GM23338 (cell line): ENCODE measurements around the gene KLRK1. TPM values are rescaled to one million over a fixed set of nuclear protein-coding genes. Genes with fewer than 3 reads are reported as not detected.
A peak's percentile ranks its signal among the peaks of the same experiment; 100 is the strongest.

Experiments used
- ATAC-seq: fragments of 200-7000 bp; cut with Tn5 transposase; 3 replicates; pipeline ENCODE4 v1.9.1; 2020
- DNase-seq: peaks from one replicate; pipeline ENCODE4 v3.0.0-alpha.2; 2015; ENCODE audit warnings: low spot score
- H2AFZ ChIP-seq: fragments of 200-600 bp; sonication (generic); 2 replicates; pipeline ENCODE4 v1.8.0; 2016; ENCODE audit warnings: antibody characterized with exemption, mild to moderate bottlenecking, moderate library complexity
- H3F3A ChIP-seq: fragments of 200-600 bp; sonication (generic); replicated peaks from 2 replicates; pipeline ENCODE4 v1.8.0; 2017; ENCODE audit warnings: antibody characterized with exemption, mixed run types, low read depth
- H3K27ac ChIP-seq: fragments of 200-600 bp; sonication (generic); 2 replicates; pipeline ENCODE4 v1.6.1; 2016; ENCODE audit warnings: low read depth
- H3K27me3 ChIP-seq: fragments of 200-600 bp; sonication (generic); 2 replicates; pipeline ENCODE4 v1.8.0; 2016; ENCODE audit warnings: mild to moderate bottlenecking, mixed run types, moderate library complexity; ENCODE audit not compliant: insufficient read depth
- H3K36me3 ChIP-seq: fragments of 200-600 bp; sonication (generic); 2 replicates; pipeline ENCODE4 v1.8.0; 2016; ENCODE audit warnings: mild to moderate bottlenecking; ENCODE audit not compliant: insufficient read depth
- H3K4me1 ChIP-seq: fragments of 200-600 bp; sonication (generic); 2 replicates; pipeline ENCODE4 v1.8.0; 2016; ENCODE audit warnings: mild to moderate bottlenecking, moderate library complexity; ENCODE audit not compliant: insufficient read depth
- H3K4me2 ChIP-seq: fragments of 200-600 bp; sonication (generic); 2 replicates; pipeline ENCODE4 v1.7.1; 2017; ENCODE audit warnings: mixed run types
- H3K4me3 ChIP-seq: fragments of 200-600 bp; sonication (generic); 2 replicates; pipeline ENCODE4 v1.6.1; 2016; ENCODE audit warnings: mixed run types
- H3K79me2 ChIP-seq: fragments of 200-600 bp; sonication (generic); replicated peaks from 2 replicates; pipeline ENCODE4 v1.8.0; 2017; ENCODE audit warnings: mild to moderate bottlenecking; ENCODE audit not compliant: insufficient read depth
- H3K9me2 ChIP-seq: fragments of 200-600 bp; sonication (generic); 2 replicates; pipeline ENCODE4 v1.8.0; 2017; ENCODE audit not compliant: insufficient read depth
- H4K20me1 ChIP-seq: fragments of 200-600 bp; sonication (generic); replicated peaks from 2 replicates; pipeline ENCODE4 v1.8.0; 2017; ENCODE audit warnings: mild to moderate bottlenecking; ENCODE audit not compliant: insufficient read depth
- H3K27ac Mint-ChIP-seq: 2 replicates; pipeline ENCODE4 v1.8.0; 2020; ENCODE audit warnings: inconsistent platforms, mild to moderate bottlenecking, moderate library complexity, mixed read lengths
- H3K27me3 Mint-ChIP-seq: 3 replicates; pipeline ENCODE4 v1.8.0; 2022; ENCODE audit warnings: low read depth, mild to moderate bottlenecking, moderate library complexity, mixed read lengths, inconsistent platforms; ENCODE audit not compliant: insufficient read depth, poor library complexity
- H3K36me3 Mint-ChIP-seq: 3 replicates; pipeline ENCODE4 v1.8.0; 2021; ENCODE audit warnings: low read depth, mild to moderate bottlenecking, inconsistent platforms, moderate library complexity, mixed read lengths
- H3K4me1 Mint-ChIP-seq: 3 replicates; pipeline ENCODE4 v1.8.0; 2020; ENCODE audit warnings: mild to moderate bottlenecking, inconsistent platforms, mixed read lengths
- H3K4me3 Mint-ChIP-seq: 3 replicates; pipeline ENCODE4 v1.8.0; 2021; ENCODE audit warnings: moderate library complexity, mild to moderate bottlenecking, inconsistent platforms, mixed read lengths
- H3K9me3 Mint-ChIP-seq: 3 replicates; pipeline ENCODE4 v1.8.0; 2020; ENCODE audit warnings: moderate library complexity, mild to moderate bottlenecking, inconsistent platforms, mixed read lengths
- CREB1 ChIP-seq: fragments of 250-450 bp; sonication (Bioruptor Pico); IDR thresholded peaks from 2 replicates; pipeline ENCODE4 v1.5.0; 2020; ENCODE audit warnings: low read depth, mild to moderate bottlenecking, moderate library complexity
- EZH2phosphoT487 ChIP-seq: fragments of 200-600 bp; sonication (generic); IDR thresholded peaks from one replicate; pipeline ENCODE4 v1.8.1; 2018; ENCODE audit warnings: antibody characterized with exemption; ENCODE audit not compliant: unreplicated experiment
- JUNB ChIP-seq: IDR thresholded peaks from one replicate; pipeline ENCODE4 v1.6.1; 2016; ENCODE audit warnings: antibody characterized with exemption; ENCODE audit not compliant: unreplicated experiment
- NANOG ChIP-seq: IDR thresholded peaks from 2 replicates; pipeline ENCODE4 v1.6.1; 2016; ENCODE audit warnings: antibody characterized with exemption, borderline replicate concordance
- POLR2AphosphoS5 ChIP-seq: IDR thresholded peaks from 2 replicates; pipeline ENCODE4 v1.6.1; 2016; ENCODE audit warnings: antibody characterized with exemption, low read depth
- STAT1 ChIP-seq: IDR thresholded peaks from one replicate; pipeline ENCODE4 v1.6.1; 2016; ENCODE audit warnings: antibody characterized with exemption; ENCODE audit not compliant: unreplicated experiment
- ZNF114 ChIP-seq: fragments of 250-450 bp; sonication (Bioruptor Pico); IDR thresholded peaks from 2 replicates; pipeline ENCODE4 v1.5.0; 2020; ENCODE audit warnings: mild to moderate bottlenecking, moderate library complexity
- polyA plus RNA-seq: library from polyadenylated mRNA; unstranded; fragments of >200 nt; fragmentation: Nextera tagmentation; extraction: Ambion mirVana; gene quantifications from 2 replicates; pipeline ENCODE4 v1.2.1, GENCODE V29; 2016
- total RNA-seq: library from RNA; depleted of rRNA; stranded (reverse); fragments of >200 nt; shearing (Covaris generic); gene quantifications from 2 replicates; pipeline ENCODE4 v1.2.3, GENCODE V29; 2014
- TF ChIP-seq, protein P1 (sequence below): IDR thresholded peaks from 2 replicates; pipeline ENCODE4 v1.6.1; 2016; ENCODE audit warnings: antibody characterized with exemption
- TF ChIP-seq, protein P2 (sequence below): IDR thresholded peaks from one replicate; pipeline ENCODE4 v1.6.1; 2018; ENCODE audit warnings: antibody characterized with exemption; ENCODE audit not compliant: unreplicated experiment
- TF ChIP-seq, protein P3 (sequence below), 2 experiments: fragments of 200-600 bp in 1 of 2; sonication (generic) in 1 of 2; conservative IDR thresholded peaks; 2 replicates each; pipeline versions ENCODE4 v1.5.1 to v1.6.1; 2016 to 2017; ENCODE audit warnings: antibody characterized with exemption in 2 of 2, low read depth in 2 of 2, mild to moderate bottlenecking in 2 of 2, moderate library complexity in 1 of 2

KLRK1 gene
- total and polyA plus RNA-seq, 2 experiments from 2014 or later = not detected

DNA sequence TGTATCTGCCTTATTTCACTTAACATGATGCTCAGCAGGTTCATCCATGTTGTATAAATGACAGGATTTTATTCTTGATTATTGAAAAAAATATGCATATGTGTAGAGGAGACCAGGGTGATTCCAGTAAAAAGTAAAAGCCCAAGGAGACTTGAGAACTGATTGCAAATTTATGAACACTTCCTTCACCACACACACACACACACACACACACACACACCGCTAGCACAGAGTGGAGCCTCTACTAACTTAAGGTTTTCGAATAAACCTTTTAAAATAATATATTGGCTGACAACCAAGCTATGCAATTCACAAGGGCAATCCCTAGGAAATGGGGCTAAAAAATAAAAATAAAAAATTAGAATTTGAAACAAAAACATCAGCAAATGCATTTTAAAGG, 8.3 kb upstream of the KLRK1 start (continued):
- TF ChIP-seq, protein P1, sequence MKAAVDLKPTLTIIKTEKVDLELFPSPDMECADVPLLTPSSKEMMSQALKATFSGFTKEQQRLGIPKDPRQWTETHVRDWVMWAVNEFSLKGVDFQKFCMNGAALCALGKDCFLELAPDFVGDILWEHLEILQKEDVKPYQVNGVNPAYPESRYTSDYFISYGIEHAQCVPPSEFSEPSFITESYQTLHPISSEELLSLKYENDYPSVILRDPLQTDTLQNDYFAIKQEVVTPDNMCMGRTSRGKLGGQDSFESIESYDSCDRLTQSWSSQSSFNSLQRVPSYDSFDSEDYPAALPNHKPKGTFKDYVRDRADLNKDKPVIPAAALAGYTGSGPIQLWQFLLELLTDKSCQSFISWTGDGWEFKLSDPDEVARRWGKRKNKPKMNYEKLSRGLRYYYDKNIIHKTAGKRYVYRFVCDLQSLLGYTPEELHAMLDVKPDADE = no peak
- TF ChIP-seq POLR2AphosphoS5 = no peak
- TF ChIP-seq, protein P2, sequence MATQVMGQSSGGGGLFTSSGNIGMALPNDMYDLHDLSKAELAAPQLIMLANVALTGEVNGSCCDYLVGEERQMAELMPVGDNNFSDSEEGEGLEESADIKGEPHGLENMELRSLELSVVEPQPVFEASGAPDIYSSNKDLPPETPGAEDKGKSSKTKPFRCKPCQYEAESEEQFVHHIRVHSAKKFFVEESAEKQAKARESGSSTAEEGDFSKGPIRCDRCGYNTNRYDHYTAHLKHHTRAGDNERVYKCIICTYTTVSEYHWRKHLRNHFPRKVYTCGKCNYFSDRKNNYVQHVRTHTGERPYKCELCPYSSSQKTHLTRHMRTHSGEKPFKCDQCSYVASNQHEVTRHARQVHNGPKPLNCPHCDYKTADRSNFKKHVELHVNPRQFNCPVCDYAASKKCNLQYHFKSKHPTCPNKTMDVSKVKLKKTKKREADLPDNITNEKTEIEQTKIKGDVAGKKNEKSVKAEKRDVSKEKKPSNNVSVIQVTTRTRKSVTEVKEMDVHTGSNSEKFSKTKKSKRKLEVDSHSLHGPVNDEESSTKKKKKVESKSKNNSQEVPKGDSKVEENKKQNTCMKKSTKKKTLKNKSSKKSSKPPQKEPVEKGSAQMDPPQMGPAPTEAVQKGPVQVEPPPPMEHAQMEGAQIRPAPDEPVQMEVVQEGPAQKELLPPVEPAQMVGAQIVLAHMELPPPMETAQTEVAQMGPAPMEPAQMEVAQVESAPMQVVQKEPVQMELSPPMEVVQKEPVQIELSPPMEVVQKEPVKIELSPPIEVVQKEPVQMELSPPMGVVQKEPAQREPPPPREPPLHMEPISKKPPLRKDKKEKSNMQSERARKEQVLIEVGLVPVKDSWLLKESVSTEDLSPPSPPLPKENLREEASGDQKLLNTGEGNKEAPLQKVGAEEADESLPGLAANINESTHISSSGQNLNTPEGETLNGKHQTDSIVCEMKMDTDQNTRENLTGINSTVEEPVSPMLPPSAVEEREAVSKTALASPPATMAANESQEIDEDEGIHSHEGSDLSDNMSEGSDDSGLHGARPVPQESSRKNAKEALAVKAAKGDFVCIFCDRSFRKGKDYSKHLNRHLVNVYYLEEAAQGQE = no peak

DNA sequence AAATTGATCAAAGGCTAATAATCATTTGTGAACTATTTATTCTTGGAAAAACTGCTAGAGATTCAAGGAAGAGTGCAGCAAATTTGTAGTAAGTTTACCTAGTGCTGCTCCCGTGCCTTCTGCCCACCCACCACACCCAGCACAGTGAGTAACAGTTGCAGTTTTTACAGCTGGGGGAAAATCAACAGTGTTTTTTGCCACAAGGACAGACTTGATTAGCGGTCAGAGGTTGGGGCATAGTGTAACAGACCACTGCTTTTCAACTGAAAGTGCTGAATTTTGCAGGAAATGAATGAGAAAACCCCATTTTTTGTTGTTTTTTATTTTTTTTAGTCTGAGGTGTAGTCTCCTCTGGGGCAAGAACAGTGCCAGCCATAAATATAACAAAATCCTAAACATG, 7.5 kb upstream of the KLRK1 start:
- DNase-seq (no peak), ATAC-seq (no peak)
- Histone ChIP-seq H3K27me3 (no peaks in the 10 kb centered on the region), H3F3A (no peaks in the 10 kb centered on the region), H3K4me3 (no peak overlapping the region), H3K4me1 (peaks cover 3% of the 10 kb centered on the region; the same call in 1 of the 2 replicates), H3K27ac (no peak overlapping the region), H3K36me3 (no peaks in the 10 kb centered on the region), H3K9me2 (no peaks in the 10 kb centered on the region), H4K20me1 (no peaks in the 10 kb centered on the region), H2AFZ (peak overlapping the region; percentile 66; the same call in 1 of the 2 replicates), H3K4me2 (no peak overlapping the region), H3K79me2 (no peaks in the 10 kb centered on the region)
- H3K4me3 Mint-ChIP-seq = no peak overlapping the region
- no peaks in the 10 kb centered on the region for H3K36me3 Mint-ChIP-seq
- no peaks in the 10 kb centered on the region for H3K9me3 Mint-ChIP-seq
- no peaks in the 10 kb centered on the region for H3K27me3 Mint-ChIP-seq
- H3K4me1 Mint-ChIP-seq = peaks cover 5% of the 10 kb centered on the region
- H3K27ac Mint-ChIP-seq = no peak overlapping the region
- TF ChIP-seq JUNB (no peak), EZH2phosphoT487 (no peak), STAT1 (no peak), CREB1 (CRISPR knock-in tag) (no peak), ZNF114 (CRISPR knock-in tag) (no peak), POLR2AphosphoS5 (no peak), NANOG (no peak)
- TF ChIP-seq, protein P2 = no peak
- TF ChIP-seq, protein P3, sequence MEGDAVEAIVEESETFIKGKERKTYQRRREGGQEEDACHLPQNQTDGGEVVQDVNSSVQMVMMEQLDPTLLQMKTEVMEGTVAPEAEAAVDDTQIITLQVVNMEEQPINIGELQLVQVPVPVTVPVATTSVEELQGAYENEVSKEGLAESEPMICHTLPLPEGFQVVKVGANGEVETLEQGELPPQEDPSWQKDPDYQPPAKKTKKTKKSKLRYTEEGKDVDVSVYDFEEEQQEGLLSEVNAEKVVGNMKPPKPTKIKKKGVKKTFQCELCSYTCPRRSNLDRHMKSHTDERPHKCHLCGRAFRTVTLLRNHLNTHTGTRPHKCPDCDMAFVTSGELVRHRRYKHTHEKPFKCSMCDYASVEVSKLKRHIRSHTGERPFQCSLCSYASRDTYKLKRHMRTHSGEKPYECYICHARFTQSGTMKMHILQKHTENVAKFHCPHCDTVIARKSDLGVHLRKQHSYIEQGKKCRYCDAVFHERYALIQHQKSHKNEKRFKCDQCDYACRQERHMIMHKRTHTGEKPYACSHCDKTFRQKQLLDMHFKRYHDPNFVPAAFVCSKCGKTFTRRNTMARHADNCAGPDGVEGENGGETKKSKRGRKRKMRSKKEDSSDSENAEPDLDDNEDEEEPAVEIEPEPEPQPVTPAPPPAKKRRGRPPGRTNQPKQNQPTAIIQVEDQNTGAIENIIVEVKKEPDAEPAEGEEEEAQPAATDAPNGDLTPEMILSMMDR (conservative IDR thresholded peaks at IDR 0.05; ENCODE audit: low read depth in 2 of 2) = no peak
